Dedifferentiated amniotic fluid mesenchymal stem cell (primary cell): ENCODE measurements around the gene GIMD1.
A peak's percentile ranks its signal among the peaks of the same experiment; 100 is the strongest.
"Not testable (repeated sequence)": the region's sequence is repeated elsewhere in the genome, so short reads cannot be mapped to it uniquely, and the experiment has no call there.

Experiments used
- DNase-seq: peaks from one replicate; pipeline ENCODE4 v3.0.0-alpha.2; 2016; ENCODE audit errors: extremely low spot score

The GIMD1 gene

DNA sequence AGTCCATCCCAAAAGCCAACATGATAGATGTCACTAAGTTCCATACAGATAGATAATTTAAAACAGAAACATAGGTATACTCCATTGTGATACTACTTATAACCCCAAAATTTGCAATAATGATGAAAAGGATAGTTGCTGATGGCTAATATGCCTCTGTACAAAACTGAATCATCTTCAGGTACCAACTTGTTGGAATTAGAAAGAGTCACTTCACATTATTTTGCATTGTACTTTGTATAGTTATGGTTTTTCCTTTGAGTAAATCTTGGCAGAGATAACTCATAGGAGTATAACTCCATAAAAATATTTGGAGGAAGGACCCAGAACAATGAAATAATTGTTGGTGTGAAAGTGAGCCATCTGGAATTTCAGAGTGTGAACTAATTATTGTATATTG lies 17.6 kb downstream of the GIMD1 start:
- DNase-seq, result no peak

DNA sequence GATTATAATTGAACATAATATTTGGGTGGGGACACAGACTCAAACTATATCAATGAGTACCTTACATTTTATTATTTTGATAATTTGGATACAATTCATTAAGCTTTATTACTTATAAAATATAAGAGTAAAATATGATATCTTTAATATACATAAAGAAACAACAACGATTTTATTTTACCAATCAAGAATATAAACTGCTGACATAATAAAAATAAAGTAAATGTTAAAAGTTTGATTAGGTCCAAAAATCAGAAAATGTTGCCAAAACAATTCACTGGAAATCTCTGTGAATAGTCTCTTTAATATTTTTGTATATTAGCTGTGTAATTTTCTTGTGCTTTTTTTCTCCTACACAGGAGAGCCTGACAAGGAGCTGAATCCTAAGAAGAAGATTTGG lies 21.4 kb downstream of the GIMD1 start:
- DNase-seq, result no peak

DNA sequence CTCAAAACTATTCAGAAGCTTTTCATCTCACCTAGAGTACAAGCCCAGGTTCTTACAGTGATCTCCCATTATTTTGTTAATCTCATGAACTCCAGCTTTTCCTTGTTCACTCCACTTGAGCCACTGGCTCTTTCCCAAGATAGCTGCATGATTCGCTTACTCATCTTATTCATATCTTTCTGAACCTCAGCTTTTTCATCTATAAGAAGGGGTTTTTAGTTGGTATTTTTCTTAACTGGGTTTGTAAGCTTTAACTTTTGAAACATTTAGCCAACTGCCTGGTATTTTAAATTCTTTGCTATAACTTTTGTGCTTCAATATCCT lies 24.0 kb downstream of the GIMD1 start:
- DNase-seq, result no peak

DNA sequence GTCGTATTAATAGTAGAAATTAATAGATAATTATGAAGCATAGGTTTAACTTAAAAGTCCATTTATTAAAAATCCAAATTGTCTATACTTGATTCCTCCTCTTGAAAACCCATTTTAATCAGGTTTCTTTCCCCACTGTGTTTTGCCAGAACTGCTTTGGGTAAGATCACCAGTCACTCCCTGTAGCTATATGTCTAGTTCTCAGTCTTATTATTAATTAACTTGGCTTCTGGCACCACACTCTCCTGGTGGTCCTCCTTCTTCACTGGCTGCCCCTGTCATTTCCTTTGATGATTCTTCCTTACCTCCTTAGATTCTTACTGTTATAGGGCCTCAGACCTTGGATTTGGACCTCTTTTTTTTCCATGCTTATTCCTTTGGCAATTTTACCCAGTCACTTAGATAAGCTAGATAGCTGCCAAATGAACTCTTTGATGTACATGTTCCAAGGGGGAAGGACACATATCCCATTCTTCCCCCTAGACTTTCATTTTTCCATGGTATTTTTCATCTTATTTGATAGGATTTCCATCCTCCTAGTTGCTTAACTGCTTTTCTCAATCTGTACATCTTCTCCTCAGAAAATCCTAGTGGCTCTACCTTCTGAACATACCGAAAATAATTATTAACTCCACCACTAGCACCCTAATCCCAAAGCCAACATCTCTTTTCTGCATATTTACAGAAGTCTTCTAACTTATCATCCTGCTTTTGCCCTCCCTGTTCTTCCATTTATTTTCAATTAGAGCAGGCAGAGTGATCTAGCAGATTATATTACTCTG lies 24.5 kb downstream of the GIMD1 start:
- no peak for DNase-seq

DNA sequence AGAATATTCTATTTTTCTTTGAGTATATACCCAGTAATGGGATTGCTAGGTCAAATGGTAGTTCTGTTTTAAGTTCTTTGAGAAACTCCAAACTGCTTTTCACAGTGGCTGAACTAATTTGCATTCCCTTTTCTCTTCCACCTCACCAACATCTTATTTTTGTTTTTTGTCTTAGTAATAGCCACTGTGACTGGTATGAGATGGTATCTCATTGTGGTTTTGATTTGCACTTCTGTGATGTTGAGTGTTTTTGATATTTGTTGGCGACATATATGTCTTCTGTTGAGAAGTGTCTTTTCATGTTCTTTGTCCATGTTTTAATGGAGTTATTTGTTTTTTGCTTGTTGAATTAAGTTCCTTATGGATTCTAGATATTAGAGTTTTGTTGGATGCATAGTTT lies 27.8 kb downstream of the GIMD1 start:
- no peak for DNase-seq

DNA sequence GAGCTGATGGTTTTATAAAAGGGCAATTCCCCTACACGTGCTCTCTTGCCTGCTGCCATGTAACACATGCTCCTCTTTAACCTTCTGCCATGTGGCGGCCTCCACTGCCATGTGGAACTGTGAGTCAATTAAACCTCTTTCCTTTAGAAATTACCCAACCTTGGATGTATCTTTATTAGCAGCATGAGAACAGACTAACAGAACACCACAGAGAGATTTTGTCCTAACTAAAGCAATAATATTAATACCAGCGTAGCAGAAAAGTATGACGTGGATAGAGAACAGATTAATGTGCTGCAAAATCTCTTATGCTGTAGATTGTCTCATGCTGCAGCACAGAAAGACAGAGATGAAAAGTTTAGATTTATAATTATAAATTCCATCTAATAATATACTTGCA lies 29.1 kb downstream of the GIMD1 start:
- DNase-seq, result no peak

DNA sequence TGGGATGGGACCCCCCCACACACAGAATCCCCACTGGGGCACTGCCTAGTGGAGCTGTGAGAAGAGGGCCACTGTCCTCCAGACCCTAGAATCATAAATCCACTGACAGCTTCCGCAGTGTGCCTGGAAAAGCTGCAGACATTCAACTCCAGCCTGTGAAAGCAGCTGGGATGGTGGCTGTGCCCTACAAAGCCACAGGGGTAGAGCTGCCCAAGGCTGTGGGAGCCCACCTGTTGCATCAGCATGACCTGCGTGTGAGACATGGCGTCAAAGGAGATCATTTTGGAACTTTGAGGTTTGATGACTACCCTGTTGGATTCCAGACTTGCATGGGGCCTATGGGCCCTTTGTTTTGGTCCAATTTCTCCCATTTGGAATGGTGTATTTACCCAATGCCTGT lies 29.9 kb downstream of the GIMD1 start:
- DNase-seq, result no peak

DNA sequence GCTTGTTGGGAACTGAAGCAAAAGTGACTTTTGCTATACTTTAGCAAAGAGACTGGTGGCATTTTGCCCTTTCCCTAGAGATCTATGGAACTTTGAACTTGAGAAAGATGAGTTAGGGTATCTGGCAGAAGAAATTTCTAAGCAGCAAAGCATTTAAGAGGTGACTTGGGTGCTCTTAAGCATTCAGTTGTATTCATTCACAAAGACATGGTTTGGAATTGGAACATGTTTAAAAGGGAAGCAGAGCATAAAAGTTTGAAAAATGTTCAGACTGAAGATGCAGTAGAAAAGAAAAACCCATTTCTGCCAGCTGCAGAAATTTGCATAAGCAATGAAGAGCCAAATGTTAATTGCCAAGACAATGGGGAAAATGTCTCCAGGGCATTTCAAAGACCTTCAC lies 30.7 kb downstream of the GIMD1 start:
- no peak for DNase-seq

DNA sequence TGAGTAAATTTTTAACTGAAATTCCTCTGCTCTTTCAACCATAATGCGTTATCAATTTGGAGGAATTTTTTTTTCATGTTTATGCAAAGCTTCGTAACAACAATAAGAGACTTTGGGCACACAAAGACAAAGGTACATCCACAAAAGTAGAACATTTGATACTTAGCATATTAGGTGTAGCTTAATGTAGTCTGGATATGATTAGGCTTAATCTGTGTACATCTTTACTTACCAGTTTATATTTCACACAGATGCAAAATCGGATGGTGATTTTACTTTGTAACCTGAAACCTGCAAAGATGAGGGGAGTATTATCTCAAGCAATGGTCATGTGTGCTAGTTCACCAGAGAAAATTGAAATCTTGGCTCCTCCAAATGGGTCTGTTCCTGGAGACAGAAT lies 32.0 kb downstream of the GIMD1 start:
- no peak for DNase-seq

DNA sequence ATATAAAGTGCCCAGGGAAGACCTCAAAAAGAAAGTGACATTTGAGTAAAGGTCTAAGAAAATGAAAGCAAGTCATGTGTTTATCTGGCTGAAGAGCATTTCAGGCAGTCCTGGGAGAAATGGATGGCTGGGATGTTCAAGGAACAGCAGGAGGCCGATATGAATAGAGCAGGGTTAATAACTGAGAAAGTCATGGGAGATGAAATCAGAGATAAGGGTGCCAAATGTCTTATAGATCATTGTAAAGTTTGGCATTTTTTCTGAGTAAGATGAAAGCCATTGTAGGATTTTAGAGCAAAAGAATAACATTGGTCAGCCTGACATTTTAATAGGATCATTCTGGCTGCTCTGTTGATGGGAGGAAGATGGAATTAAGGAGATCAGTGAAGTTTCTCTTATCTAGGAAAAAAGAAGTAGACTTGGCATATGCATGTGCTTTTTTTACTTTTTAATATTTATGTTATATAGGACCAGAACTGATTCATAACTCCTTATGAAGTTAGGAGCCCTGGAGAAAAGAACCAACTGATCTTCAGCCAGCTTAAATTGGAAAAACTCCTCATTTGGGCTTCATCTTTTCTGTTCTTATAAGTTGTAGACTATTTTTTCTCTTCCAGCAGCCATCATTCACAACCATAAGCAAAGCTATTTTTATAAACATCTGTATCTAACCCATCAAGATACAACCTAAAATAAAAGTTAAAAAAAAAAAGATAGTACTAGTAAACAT lies 33.7 kb downstream of the GIMD1 start:
- DNase-seq, result no peak

DNA sequence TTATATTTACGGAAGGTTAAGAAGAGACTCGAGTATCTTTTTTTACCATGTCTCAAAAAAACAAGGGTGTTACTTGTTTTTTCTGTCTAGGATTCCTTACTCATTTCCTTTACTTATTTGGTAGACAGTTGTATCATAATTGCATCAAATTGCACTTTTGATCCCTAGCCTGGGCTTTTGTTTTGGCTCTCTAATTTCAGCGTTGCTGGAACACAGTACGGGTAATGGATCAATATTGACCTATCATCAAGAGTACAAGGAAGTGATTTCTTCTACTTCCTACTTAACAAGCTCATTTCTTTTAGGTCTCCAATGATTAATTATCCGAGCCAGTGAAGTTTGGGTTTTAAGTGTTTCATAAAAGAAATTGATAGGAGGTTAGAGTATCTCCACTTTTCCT lies 35.4 kb downstream of the GIMD1 start:
- no peak for DNase-seq

DNA sequence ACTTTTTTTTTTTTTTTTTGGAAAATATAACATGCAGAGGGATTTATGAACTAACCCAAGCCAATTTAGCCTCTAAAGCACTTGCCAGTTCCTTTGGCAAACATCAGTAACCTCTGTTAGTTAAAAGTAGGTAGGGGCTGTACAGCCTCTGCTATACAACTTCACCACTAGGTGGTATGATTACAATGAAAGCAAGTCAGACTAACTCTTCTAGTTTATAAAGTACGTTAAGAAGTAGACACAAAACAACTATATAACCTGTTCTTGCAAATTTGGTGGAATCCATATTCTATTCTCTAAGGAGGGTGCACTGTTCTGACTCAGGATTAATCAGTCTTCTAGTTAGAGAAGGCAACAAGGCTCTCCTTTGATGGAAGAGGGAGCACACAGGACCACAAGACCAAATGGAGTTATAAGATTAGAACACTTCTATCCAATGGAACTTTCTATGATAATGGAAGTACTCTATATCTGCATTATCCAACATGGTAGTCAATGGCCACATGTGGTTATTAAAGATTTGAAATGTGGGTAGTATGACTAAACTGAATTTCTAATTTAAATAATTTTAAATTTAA lies 39.4 kb downstream of the GIMD1 start:
- DNase-seq, result no peak

DNA sequence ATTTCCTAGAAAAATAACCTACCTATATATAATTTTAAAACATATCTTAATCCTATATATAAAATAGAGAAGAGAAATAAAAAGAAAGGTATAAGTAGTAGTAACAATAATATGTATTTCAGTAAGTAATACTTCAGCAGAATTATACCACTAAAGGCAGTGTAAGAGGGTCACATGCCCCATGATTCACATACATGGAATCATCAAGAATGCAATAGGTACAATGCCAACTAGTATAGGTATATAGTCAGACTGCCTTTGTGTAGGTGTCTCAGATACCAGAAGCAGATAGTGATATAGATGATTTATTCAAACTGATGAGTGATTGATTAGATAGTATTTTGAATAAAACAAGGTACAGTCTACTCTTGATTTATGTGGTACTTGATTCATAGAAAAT lies 42.8 kb downstream of the GIMD1 start:
- no peak for DNase-seq

DNA sequence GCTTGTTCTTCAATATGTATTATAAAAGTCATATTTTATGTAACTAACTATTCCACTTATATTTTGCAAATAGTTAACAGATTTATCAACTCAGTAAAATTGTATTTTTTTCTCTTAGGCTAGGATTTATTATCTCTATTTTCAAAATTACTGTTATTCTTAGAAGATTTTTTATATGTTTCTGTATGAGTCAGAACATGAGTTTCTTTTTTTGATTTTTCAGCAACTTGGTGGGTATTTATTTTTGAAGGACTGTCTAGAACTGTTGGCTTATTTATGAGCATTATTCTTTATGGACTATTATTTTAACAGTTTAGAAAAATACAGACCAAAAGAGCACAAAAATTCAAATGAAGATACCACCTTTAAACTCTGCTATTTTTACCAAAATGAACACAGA lies 45.5 kb downstream of the GIMD1 start:
- no peak for DNase-seq

DNA sequence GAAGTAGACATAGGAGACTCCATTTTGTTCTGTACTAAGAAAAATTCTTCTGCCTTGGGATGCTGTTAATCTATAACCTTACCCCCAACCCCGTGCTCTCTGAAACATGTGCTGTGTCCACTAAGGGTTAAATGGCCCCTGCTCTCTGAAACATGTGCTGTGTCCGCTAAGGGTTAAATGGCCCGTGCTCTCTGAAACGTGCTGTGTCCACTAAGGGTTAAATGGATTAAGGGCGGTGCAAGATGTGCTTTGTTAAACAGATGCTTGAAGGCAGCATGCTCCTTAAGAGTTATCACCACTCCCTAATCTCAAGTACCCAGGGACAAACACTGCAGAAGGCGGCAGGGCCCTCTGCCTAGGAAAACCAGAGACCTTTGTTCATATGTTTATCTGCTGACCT lies 46.8 kb downstream of the GIMD1 start:
- DNase-seq, result not testable (repeated sequence)

DNA sequence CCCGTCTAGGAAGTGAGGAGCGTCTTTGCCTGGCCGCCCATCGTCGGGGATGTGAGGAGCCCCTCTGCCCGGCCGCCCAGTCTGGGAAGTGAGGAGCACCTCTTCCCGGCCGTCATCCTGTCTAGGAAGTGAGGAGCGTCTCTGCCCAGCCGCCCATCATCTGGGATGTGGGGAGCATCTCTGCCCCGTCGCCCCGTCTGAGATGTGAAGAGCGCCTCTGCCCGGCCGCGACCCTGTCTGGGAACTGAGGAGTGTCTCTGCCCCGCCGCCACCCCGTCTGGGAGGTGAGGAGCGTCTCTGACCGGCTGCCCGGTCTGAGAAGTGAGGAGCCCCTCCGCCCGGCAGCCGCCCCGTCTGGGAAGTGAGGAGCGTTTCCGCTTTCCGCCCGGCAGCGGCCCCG lies 47.4 kb downstream of the GIMD1 start:
- not testable (repeated sequence) for DNase-seq

DNA sequence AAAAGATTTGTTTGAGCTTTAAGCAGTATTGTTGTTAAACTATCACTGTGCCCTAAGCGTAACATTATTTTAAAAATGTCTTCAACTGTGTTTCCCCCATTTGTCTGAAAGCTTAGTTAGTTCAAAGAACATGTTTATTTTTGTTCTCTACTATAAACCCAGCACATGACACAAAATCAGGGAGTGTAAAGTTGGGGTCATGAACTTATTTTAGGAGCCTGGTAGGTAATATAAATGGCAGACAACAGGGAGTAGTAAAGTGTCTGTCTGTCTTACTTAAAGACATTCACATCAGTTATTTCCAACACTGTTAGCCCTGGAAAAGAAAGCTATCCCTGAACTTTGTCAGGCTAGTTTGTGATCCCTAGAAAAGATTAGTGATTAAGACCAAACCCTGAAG lies 48.3 kb downstream of the GIMD1 start:
- DNase-seq, result no peak

DNA sequence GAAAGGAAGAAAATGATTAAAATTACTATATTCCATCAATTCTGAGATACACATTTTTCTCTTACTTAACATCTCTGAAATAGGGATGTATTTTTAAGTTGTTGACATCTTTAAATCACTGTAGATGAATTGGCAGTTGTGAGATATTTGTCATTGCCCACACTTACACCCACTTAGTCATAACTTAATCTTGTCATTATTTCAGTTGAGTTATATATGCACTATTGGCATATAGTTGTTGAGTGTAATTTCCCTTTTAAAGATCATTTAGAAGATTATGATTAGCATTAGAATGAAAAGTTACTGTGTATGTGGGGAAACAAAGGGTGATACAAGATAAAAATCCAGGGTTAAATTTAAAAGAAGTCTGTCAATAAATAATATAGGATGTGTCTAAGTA lies 50.1 kb downstream of the GIMD1 start:
- no peak for DNase-seq

DNA sequence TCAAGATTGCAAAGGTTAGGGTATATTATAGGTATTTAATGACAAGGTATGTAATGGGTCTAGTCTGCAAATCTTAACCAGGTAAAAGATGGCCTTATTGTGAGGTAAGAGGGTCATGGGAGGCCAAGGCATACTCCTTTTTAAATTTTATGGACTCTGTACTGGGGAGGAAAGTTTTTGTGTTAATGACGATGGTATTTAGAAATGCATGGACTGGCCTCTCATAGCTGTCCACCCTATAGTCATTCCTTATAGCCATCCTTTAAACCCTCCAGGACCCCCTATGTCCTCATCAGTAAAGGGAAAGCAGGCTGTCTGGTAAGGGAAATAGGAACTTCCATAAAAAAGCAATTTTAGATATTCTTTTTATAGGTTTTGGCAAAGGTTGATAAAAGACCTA lies 50.8 kb downstream of the GIMD1 start:
- DNase-seq, result no peak

DNA sequence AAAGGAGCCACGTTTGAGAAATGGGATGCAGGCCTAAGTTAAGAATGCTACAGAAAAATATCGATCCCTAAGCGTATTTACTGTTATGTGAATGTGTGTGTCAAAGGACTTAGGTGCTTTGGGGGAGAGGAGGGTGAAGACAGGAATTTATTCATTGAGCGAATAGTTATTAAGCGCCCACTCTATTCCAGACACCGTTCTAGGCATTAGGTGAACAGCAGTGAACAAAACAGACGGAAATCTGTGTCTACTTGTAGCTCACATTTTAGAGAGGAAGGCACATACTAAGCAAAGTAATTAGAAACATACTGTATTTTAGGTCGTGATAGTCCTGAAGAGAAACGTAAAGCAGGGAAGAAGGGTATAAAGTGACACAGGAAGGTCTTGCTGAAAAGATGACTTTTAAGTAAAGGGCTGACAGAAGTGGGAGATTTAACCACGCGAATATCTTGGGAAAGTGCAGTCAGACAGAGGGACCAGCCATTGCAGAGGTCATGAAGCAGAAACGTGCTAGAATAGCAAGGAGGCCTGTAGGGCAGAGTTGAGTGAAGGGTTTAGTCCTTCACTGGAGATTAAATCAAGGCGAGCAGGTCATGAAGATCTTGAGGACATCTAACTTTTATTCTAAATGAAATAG lies 51.7 kb downstream of the GIMD1 start:
- DNase-seq, result no peak

DNA sequence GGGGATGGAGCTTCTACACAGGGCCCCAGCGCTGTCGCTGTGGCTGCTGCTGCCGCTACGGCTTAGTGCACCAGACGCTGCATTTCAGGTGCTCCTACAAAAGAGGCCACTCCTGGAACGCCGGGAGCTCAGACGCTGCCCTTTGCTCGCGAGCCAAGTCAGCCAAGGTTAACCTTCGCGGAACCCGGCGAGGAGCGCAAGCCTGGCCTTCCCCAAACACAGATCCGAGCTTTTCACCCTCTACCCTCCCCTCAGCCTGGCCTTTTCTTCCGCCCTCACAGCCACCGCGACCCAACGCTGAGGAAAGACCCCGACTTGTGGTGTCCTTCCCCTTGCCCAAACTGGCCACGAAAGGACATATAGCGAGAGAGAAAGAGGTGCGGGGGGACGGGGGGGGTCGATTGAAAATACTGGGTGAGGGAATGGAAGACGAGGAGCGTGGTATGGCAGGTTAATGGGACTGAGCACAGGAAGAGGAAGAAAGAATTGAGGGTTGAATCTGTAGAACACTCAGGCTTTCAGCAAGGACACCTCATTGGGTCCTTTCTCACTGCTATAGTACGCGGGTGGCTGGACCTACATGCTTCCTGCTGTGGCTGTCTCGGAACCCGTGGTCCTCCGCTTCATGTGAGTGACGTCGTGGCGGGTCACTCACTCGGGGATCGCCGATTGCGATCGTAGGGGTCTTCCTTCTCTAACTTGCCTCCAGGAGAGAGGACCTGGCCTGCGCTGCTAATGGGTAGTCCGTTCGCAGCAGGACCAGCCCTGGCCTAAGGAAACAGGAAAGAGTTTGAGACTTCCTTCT lies 52.4 kb downstream of the GIMD1 start, which contains the start of the genes AIMP1 and TBCK:
Gene AIMP1, plus strand, starts transcription at position 583 of the 805 bp plus-strand sequence. CDS start 8,460 bp downstream, outside the sequence.
Gene TBCK, minus strand, starts transcription at position 242 of the 805 bp plus-strand sequence. CDS start 7,249 bp downstream, outside the sequence.
- peak; percentile 93 for DNase-seq
